Measurements from ENCODE around the gene KLF9. TPM values are rescaled to one million over a fixed set of nuclear protein-coding genes. Genes with fewer than 3 reads are reported as not detected.

KLF9 gene
- total RNA-seq, 4 donors from 2014 or later = 286 to 387 (median 351) TPM

DNA sequence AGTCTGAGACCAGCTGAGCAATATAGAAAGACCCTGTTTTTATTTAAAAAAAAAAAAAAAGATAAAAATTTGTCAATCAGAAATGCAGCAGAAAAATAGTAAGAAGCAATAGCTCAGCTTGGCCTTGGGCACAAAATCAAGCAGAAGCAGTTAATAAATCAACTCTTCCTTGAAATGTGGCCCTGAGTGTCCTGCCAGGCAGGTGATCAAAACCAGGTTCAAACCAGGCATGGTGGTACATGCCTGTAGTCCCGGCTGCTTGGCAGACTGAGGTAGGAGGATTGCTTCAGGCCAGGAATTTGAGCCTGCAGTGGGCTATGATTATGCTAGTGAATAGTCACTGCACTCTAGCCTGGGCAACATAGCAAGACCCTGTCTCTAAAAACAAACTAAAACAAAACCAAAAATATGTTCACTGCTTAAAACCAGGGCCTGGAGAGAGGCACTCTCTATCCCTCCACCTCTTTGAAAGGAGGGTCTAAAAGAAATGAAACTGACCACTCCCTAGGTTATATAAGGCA, 27.9 kb upstream of the KLF9 start:
- H3K4me3 ChIP-seq = no peak overlapping the region
- WGBS, 2 donors = 95 to 96% methylated on average over 1 of the region's 1 CpG
- H3K27me3 ChIP-seq = no peaks in the 10 kb centered on the region
- no peaks in the 10 kb centered on the region for H3K9me3 ChIP-seq
- TF ChIP-seq POLR2A (IDR thresholded peaks at IDR 0.05) (no peak), EP300 (IDR thresholded peaks at IDR 0.05) (no peak)
- TF ChIP-seq, protein P1, sequence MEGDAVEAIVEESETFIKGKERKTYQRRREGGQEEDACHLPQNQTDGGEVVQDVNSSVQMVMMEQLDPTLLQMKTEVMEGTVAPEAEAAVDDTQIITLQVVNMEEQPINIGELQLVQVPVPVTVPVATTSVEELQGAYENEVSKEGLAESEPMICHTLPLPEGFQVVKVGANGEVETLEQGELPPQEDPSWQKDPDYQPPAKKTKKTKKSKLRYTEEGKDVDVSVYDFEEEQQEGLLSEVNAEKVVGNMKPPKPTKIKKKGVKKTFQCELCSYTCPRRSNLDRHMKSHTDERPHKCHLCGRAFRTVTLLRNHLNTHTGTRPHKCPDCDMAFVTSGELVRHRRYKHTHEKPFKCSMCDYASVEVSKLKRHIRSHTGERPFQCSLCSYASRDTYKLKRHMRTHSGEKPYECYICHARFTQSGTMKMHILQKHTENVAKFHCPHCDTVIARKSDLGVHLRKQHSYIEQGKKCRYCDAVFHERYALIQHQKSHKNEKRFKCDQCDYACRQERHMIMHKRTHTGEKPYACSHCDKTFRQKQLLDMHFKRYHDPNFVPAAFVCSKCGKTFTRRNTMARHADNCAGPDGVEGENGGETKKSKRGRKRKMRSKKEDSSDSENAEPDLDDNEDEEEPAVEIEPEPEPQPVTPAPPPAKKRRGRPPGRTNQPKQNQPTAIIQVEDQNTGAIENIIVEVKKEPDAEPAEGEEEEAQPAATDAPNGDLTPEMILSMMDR (IDR thresholded peaks at IDR 0.05) = no peak
- H3K4me1 ChIP-seq = peaks cover 0 to 21% (median 2%) of the 10 kb centered on the region in 4 donors
- no peak overlapping the region for H3K27ac ChIP-seq
- no peaks in the 10 kb centered on the region for H3K36me3 ChIP-seq
- no peak for DNase-seq (ENCODE audit: low spot score in 2 of 2)

DNA sequence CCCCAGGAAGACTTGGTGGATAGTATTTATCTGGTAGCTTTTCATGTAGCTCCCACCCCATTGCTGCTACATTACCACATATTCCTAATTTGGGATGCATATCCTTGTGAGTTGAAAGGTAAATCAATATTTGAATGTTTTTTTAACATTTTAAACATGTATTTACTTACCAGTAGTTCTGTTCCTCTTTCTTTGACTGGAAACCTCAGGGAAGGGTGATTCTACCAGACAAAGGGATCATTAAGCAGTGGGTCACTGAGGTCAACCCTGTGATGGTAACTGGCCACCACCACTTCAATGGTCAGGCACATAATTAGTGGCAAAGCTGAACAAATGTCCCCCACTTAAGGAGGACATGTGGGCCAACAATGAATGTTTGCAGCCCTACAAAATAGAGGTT, 27.2 kb upstream of the KLF9 start:
- TF ChIP-seq, protein P1 (IDR thresholded peaks at IDR 0.05) = no peak
- TF ChIP-seq EP300 (IDR thresholded peaks at IDR 0.05) (no peak), POLR2A (IDR thresholded peaks at IDR 0.05) (no peak)
- no peak overlapping the region for H3K4me3 ChIP-seq
- no peaks in the 10 kb centered on the region for H3K9me3 ChIP-seq
- peak overlapping the region in 1 of 4 donors; percentile 26 for H3K27ac ChIP-seq
- DNase-seq (ENCODE audit: low spot score in 2 of 2) = no peak
- H3K4me1 ChIP-seq = peaks cover 0 to 26% (median 4%) of the 10 kb centered on the region in 4 donors
- no peaks in the 10 kb centered on the region for H3K36me3 ChIP-seq
- H3K27me3 ChIP-seq = no peaks in the 10 kb centered on the region

DNA sequence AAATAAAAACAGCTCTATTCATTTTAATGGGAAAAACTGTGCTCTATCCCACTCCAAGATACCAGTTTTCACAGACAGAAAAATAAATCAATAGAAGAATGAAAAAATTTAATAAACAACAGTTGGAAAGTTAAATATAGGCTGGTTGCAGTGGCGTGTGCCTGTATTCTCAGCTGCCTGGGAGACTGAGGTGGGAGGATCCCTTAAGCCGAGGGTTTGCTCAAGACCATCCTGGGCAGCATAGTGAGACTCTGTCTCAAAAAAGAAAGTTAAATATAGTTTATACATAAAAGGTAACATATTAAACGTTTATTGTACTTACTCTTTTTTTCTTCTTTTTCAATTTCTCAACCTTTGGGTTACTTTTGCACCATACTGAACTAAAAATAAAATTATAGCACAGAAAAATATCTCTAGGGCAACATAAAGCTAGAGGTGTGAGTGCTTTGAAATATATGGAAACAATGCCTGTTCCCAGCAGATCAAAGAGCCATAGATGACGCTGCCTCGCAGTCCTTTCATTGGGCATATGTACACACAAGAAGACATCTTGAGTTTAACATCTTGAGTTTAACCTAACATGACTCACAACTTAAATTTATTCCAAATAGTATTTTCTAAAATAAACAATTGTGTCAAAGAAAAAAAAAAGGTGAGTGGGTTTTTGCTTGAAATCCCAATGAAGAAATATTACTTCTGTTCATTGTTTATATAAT, 25.7 kb upstream of the KLF9 start:
- Histone ChIP-seq H3K27ac (peak overlapping the region in 1 of 4 donors; percentile 31), H3K9me3 (no peaks in the 10 kb centered on the region), H3K4me3 (no peak overlapping the region), H3K27me3 (no peaks in the 10 kb centered on the region), H3K36me3 (no peaks in the 10 kb centered on the region), H3K4me1 (peaks cover 0 to 39% (median 12%) of the 10 kb centered on the region in 4 donors)
- no peak for DNase-seq (ENCODE audit: low spot score in 2 of 2)
- TF ChIP-seq, protein P1 (IDR thresholded peaks at IDR 0.05) = no peak
- TF ChIP-seq EP300 (IDR thresholded peaks at IDR 0.05) = no peak
- no peak for TF ChIP-seq POLR2A (IDR thresholded peaks at IDR 0.05)
- WGBS, 2 donors = 47 to 52% methylated on average over 5 of the region's 5 CpGs

DNA sequence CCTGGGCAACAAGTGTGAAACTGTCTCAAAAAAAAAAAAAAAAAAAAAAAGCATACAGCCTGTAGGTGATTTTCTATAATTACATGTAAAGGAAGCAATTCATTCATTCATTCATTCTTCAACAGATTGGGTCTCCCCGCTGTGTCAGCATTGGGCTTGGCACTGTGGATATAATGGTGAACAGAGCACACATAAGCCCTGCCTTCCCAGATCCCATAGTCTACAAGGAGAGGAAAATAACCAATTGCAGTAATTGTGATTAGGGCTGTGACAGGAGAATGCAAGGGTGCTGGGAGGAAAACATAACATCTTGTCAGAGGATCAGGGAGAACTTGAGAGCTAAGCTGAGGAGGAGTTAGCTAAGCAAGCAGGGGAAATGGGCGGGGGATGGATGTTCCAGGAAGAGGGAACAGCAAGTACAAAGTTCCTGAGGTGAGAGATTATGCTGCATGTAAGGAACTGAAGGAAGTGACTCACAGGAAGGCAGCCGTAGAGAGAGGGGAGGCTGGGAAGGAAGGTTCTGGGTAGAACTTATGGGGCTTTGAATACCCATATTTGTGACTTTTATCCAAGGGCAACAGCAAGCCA, 24.0 kb upstream of the KLF9 start:
- TF ChIP-seq, protein P1 (IDR thresholded peaks at IDR 0.05) = no peak
- TF ChIP-seq EP300 (IDR thresholded peaks at IDR 0.05) = peak; percentile 83 to 90
- DNase-seq (ENCODE audit: low spot score in 2 of 2) = peak in 1 of 2 donors; percentile 45
- 58 to 64% methylated on average over 2 of the region's 3 CpGs for WGBS, 2 donors
- Histone ChIP-seq H3K27me3 (no peaks in the 10 kb centered on the region), H3K4me3 (no peak overlapping the region), H3K36me3 (no peaks in the 10 kb centered on the region), H3K9me3 (no peaks in the 10 kb centered on the region), H3K4me1 (peaks cover 0 to 39% (median 12%) of the 10 kb centered on the region in 4 donors), H3K27ac (peak overlapping the region in 2 of 4 donors; percentile 46 to 70)

DNA sequence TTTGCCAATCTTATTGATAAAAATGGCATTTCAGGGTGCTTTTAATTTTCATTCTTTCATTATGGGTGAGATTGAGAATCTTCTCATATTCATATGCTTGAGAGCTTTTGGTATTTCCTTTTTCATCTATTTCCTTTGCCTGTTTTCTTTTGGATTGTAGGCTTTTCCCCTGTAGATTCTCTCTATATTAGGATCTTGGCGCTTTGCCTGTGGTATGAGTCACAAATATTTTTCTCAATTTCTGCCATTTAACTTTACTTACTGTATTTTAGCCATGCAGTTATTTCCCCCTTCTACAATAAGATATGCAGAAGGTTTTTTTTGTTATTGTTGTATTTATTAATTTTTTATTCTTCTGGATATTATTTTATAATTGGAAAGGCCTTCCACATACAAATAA, 21.5 kb upstream of the KLF9 start:
- Histone ChIP-seq H3K27me3 (no peaks in the 10 kb centered on the region), H3K27ac (peak overlapping the region in 2 of 4 donors; percentile 71 to 76), H3K9me3 (peaks cover 0 to 5% (median 0%) of the 10 kb centered on the region in 4 donors), H3K4me3 (no peak overlapping the region), H3K4me1 (peaks cover 0 to 33% (median 12%) of the 10 kb centered on the region in 4 donors), H3K36me3 (no peaks in the 10 kb centered on the region)
- peak in 1 of 2 donors; percentile 50 for DNase-seq (ENCODE audit: low spot score in 2 of 2)
- WGBS, 2 donors = 18 to 21% methylated on average over 1 of the region's 1 CpG
- TF ChIP-seq POLR2A (IDR thresholded peaks at IDR 0.05) = no peak
- no peak for TF ChIP-seq EP300 (IDR thresholded peaks at IDR 0.05)
- TF ChIP-seq, protein P1 (IDR thresholded peaks at IDR 0.05) = no peak
